Stimulated activated naive CD8-positive, alpha-beta T cell treated with anti-CD3 and anti-CD28 coated beads, Interleukin-15, amount 100 ng/mL, for 72 hours (primary cell): ENCODE data around the gene CA6.
"Not testable (repeated sequence)": the region's sequence is repeated elsewhere in the genome, so short reads cannot be mapped to it uniquely, and the experiment has no call there.

Experiments used
- ATAC-seq: fragments of 150-1000 bp; cut with Tn5 transposase; 2 replicates; pipeline ENCODE4 v1.10.0; 2021; ENCODE audit warnings: mild to moderate bottlenecking, moderate library complexity
- DNase-seq, 2 donors: peaks; one replicate each; pipeline ENCODE4 v3.0.0; 2021 to 2022
- H3K27ac Mint-ChIP-seq, 2 donors: one replicate each; pipeline ENCODE4 v1.8.0; 2022; ENCODE audit warnings: mild to moderate bottlenecking in 2 of 2, mixed read lengths in 2 of 2, moderate library complexity in 2 of 2
- H3K27me3 Mint-ChIP-seq: one replicate; pipeline ENCODE4 v1.8.0; 2022; ENCODE audit warnings: mixed read lengths
- H3K4me1 Mint-ChIP-seq: one replicate; pipeline ENCODE4 v1.8.0; 2022; ENCODE audit warnings: mild to moderate bottlenecking, mixed read lengths
- H3K4me3 Mint-ChIP-seq, 2 donors: one replicate each; pipeline ENCODE4 v1.8.0; 2022; ENCODE audit warnings: mild to moderate bottlenecking in 2 of 2, mixed read lengths in 2 of 2, moderate library complexity in 1 of 2
- H3K9me3 Mint-ChIP-seq, 2 donors: one replicate each; pipeline ENCODE4 v1.8.0; 2022; ENCODE audit warnings: mixed read lengths in 2 of 2

CA6 gene

DNA sequence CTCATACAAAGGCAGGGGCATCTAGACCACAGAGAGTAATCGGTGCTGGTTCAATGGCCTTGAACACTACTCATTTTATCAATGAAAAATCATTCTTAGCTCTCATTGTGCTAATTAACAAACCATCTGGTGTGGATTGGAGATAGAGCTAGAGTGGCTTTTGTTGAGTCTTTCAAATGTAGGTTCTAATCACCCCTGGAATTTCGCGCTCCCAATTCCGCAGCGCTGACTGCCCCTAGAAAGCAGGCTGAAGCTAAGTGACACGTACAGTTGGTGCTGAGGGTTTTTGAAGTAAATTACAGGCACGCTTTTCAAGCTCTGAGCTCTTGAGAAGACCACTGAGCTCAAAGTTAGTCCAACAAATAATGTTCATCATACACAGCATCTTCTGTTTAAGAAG is 31.2 kb upstream of the CA6 start:
- Mint-ChIP-seq H3K4me1 (peaks cover 59% of the 10 kb centered on the region), H3K4me3 (no peak overlapping the region), H3K9me3 (no peaks in the 10 kb centered on the region), H3K27ac (no peak overlapping the region), H3K27me3 (no peaks in the 10 kb centered on the region)
- ATAC-seq, result no peak
- no peak for DNase-seq

GRCh38 chr1:8915446-8915845 is 30.2 kb upstream of the CA6 start:
- DNase-seq, result no peak
- ATAC-seq, result no peak
- Mint-ChIP-seq H3K9me3 (no peaks in the 10 kb centered on the region), H3K4me1 (peaks cover 61% of the 10 kb centered on the region), H3K27ac (peak overlapping the region in 1 of 2 donors; percentile 80), H3K27me3 (no peaks in the 10 kb centered on the region), H3K4me3 (no peak overlapping the region)

GRCh38 chr1:8917536-8917935 is 28.1 kb upstream of the CA6 start:
- not testable (repeated sequence) for DNase-seq, H3K27me3 Mint-ChIP-seq, ATAC-seq, H3K9me3 Mint-ChIP-seq
- peaks cover 78% of the 10 kb centered on the region for H3K4me1 Mint-ChIP-seq
- peak overlapping the region in 1 of 2 donors; percentile 54 for H3K27ac Mint-ChIP-seq
- peak overlapping the region in 1 of 2 donors; percentile 77 for H3K4me3 Mint-ChIP-seq

GRCh38 chr1:8922962-8923361 is 22.7 kb upstream of the CA6 start:
- Mint-ChIP-seq H3K27me3 (no peaks in the 10 kb centered on the region), H3K4me1 (peaks cover 34% of the 10 kb centered on the region), H3K9me3 (peaks cover 0 to 8% of the 10 kb centered on the region in 2 donors), H3K4me3 (no peak overlapping the region), H3K27ac (no peak overlapping the region)
- ATAC-seq (peak; percentile 16), DNase-seq (peak in 1 of 2 donors; percentile 55)

DNA sequence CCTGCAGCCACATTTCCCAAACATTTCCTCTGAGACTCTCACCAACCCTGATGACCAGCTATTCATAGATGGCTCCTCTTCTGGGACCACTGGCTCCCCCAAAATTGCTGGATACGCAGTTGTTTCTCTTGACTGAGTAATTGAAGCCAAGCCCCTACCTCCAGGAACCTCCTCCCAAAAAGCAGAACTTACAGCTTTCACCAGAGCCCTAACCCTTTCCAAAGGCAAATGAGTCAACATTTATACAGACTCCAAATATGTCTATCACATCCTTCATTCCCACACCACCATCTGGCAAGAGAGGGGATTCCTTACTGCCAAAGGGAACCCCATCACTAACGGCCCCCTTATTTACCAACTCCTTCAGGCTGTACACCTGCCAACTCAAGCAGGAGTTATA is 20.3 kb upstream of the CA6 start:
- H3K4me1 Mint-ChIP-seq, result peaks cover 25% of the 10 kb centered on the region
- H3K27ac Mint-ChIP-seq, result no peak overlapping the region
- DNase-seq, result no peak
- no peak for ATAC-seq
- H3K27me3 Mint-ChIP-seq, result no peaks in the 10 kb centered on the region
- peaks cover 0 to 8% of the 10 kb centered on the region in 2 donors for H3K9me3 Mint-ChIP-seq
- H3K4me3 Mint-ChIP-seq, result no peak overlapping the region

- H3K4me3 Mint-ChIP-seq, result no peak overlapping the region
- no peaks in the 10 kb centered on the region for H3K27me3 Mint-ChIP-seq
- ATAC-seq (peak; percentile 46), DNase-seq (peak in 1 of 2 donors; percentile 48)
- H3K4me1 Mint-ChIP-seq, result peaks cover 25% of the 10 kb centered on the region
- H3K27ac Mint-ChIP-seq, result no peak overlapping the region
- H3K9me3 Mint-ChIP-seq, result peaks cover 0 to 8% of the 10 kb centered on the region in 2 donors
Observed at GRCh38 chr1:8925960-8926359, 19.7 kb upstream of the CA6 start.

DNA sequence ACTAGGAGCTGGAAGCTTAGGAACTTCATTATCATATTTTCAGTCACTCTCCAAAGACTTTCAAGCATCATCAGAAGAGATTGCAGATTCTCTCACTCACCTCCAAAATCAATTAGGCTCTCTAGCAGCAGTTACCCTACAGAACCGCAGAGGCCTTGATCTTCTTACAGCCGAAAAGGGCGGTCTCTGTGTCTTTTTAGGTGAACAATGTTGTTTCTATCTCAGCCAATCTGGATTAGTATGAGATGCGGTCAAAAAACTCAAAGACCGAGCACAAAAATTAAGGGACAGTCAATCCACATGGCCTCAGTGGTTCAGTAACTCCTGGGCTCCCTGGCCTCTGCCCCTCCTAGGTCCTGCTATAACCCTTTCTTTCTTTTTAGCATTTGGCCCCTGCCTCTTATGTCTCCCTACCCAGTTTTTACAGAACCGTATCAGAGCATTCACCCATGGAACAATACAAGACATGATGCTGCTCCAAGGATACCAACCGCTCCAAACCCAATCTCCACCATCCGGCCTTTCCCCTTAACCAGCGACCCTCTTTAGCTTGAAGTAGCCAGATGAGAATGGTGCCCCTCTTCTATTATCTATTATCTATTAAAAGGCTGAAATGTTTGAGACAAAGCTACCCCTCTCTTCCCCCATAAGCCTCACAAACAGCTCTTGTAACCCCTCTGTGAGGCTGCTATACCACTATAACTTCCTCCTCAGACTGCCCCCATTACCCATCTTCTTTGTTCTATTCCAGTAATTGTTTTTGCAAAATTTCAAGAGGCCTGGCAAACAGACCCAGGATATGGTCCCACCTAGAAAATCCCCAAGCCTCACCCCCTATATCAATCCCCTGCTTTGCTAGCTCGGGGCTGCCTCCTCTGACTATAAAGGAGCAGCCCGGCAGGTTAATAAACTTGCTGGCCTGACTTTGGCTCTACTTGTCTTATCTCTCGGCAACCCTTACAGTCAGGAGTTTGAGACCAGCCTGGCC is 18.7 kb upstream of the CA6 start:
- Mint-ChIP-seq H3K9me3 (no peaks in the 10 kb centered on the region), H3K27ac (no peak overlapping the region), H3K4me1 (peaks cover 23% of the 10 kb centered on the region), H3K27me3 (no peaks in the 10 kb centered on the region), H3K4me3 (no peak overlapping the region)
- DNase-seq (peak in 1 of 2 donors; percentile 68), ATAC-seq (peak; percentile 58)

GRCh38 chr1:8930116-8930515 is 15.6 kb upstream of the CA6 start:
- no peak for DNase-seq
- Mint-ChIP-seq H3K4me3 (peak overlapping the region in 1 of 2 donors; percentile 0), H3K27ac (peak overlapping the region in 1 of 2 donors; percentile 50), H3K4me1 (peaks cover 25% of the 10 kb centered on the region), H3K27me3 (no peaks in the 10 kb centered on the region), H3K9me3 (peaks cover 5 to 7% of the 10 kb centered on the region in 2 donors)
- no peak for ATAC-seq

GRCh38 chr1:8937051-8937450 is 8.6 kb upstream of the CA6 start:
- not testable (repeated sequence) for H3K9me3 Mint-ChIP-seq, H3K4me3 Mint-ChIP-seq, ATAC-seq, H3K27me3 Mint-ChIP-seq, DNase-seq
- H3K27ac Mint-ChIP-seq, result peak overlapping the region in 1 of 2 donors; percentile 27
- peaks cover 54% of the 10 kb centered on the region for H3K4me1 Mint-ChIP-seq

DNA sequence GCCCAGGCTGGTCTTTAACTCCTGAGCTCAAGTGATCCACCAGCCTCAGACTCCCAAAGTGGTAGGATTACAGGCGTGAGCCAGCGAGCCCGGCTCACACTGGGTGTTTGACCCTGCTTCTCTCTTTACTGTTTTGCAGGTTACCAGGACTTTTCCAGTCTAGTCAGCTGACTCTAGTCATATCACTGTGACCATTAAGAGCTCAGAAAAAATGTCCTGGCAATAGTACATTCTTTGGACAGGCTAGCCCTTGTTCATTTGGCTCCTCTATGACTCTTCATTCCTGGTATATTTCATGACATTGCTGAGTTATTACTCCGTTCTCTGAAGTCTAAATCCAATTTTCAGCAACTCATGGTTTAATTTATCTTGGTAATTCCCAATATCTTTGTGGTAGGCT is 8.0 kb upstream of the CA6 start:
- Mint-ChIP-seq H3K9me3 (peaks cover 5 to 7% of the 10 kb centered on the region in 2 donors), H3K4me3 (peak overlapping the region; percentile 14 to 75), H3K27ac (peak overlapping the region; percentile 93 to 97), H3K4me1 (peaks cover 60% of the 10 kb centered on the region), H3K27me3 (no peaks in the 10 kb centered on the region)
- DNase-seq, result no peak
- no peak for ATAC-seq

DNA sequence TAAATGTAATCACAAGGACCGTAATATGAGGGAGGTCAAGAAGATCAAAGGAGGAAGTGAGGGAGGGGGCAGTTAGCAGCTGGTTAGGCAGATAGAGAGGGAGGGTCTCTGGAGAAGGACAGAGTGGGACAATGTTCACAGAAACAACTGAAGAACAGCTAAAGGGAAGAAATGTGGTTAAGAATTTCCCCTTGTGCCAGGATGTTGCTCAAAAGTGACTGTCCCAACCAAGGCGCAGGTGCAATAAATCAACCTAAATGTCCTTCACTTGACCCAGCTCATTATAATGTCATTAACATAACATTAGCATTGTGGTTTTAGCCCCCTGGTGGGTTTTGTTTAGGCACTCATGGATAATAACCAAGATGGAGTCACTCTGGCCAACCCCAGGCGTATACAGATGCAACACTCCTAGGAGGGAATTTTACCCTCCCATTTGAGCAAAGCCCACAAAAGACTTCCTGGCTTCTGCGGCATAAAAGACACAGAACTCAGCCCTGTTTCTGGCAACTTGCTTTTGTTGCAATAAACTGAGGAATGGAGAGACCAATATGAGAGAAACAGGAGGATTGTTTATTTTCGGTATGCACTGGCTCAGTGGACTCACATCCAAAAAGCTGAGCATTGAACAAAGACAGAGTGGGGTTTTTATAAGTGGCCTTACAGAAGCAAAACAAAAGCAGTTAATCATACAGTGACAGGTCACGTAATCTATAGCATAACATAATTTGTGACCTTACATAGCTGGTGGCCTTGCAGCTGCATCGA is 7.3 kb upstream of the CA6 start:
- Mint-ChIP-seq H3K27me3 (no peaks in the 10 kb centered on the region), H3K9me3 (peaks cover 5 to 7% of the 10 kb centered on the region in 2 donors), H3K4me1 (peaks cover 68% of the 10 kb centered on the region), H3K4me3 (peak overlapping the region; percentile 14 to 75), H3K27ac (peak overlapping the region; percentile 93 to 97)
- peak; percentile 70 for ATAC-seq
- DNase-seq, result peak in 1 of 2 donors; percentile 47

- H3K4me3 Mint-ChIP-seq, result peak overlapping the region; percentile 14 to 75
- no peak for DNase-seq
- no peaks in the 10 kb centered on the region for H3K27me3 Mint-ChIP-seq
- peak overlapping the region; percentile 74 to 97 for H3K27ac Mint-ChIP-seq
- H3K9me3 Mint-ChIP-seq, result peaks cover 4 to 5% of the 10 kb centered on the region in 2 donors
- ATAC-seq, result no peak
- peaks cover 73% of the 10 kb centered on the region for H3K4me1 Mint-ChIP-seq
Observed at GRCh38 chr1:8939000-8939265, 6.7 kb upstream of the CA6 start.

GRCh38 chr1:8939362-8939995 is 6.2 kb upstream of the CA6 start:
- ATAC-seq (peak; percentile 53), DNase-seq (peak in 1 of 2 donors; percentile 42)
- Mint-ChIP-seq H3K9me3 (no peaks in the 10 kb centered on the region), H3K4me3 (peak overlapping the region; percentile 75 to 82), H3K27me3 (no peaks in the 10 kb centered on the region), H3K27ac (peak overlapping the region; percentile 74 to 96), H3K4me1 (peaks cover 73% of the 10 kb centered on the region)

DNA sequence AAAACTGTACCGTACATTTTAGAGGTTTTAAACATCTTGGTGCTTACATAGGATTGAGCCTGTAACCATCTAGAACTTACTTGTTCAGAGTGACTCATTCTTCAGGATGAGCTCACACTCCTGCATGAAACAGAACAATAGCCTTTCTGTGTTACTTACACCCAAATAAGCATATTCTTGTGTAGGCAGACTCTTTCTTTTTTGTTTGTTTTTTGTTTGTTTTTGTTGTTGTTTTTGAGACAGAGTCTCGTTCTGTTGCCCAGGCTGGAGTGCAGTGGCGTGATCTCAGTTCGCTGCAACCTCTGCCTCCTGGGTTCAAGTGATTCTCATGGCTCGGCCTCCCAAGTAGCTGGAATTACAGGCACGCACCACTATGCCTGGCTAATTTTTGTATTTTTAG is 3.8 kb upstream of the CA6 start:
- no peaks in the 10 kb centered on the region for H3K27me3 Mint-ChIP-seq
- no peak for DNase-seq
- peak overlapping the region; percentile 95 for H3K27ac Mint-ChIP-seq
- H3K4me3 Mint-ChIP-seq, result peak overlapping the region; percentile 81 to 87
- peak; percentile 62 for ATAC-seq
- H3K4me1 Mint-ChIP-seq, result peaks cover 97% of the 10 kb centered on the region
- H3K9me3 Mint-ChIP-seq, result no peaks in the 10 kb centered on the region
